ENCODE measurements around the gene CBFA2T3.

CBFA2T3 gene

DNA sequence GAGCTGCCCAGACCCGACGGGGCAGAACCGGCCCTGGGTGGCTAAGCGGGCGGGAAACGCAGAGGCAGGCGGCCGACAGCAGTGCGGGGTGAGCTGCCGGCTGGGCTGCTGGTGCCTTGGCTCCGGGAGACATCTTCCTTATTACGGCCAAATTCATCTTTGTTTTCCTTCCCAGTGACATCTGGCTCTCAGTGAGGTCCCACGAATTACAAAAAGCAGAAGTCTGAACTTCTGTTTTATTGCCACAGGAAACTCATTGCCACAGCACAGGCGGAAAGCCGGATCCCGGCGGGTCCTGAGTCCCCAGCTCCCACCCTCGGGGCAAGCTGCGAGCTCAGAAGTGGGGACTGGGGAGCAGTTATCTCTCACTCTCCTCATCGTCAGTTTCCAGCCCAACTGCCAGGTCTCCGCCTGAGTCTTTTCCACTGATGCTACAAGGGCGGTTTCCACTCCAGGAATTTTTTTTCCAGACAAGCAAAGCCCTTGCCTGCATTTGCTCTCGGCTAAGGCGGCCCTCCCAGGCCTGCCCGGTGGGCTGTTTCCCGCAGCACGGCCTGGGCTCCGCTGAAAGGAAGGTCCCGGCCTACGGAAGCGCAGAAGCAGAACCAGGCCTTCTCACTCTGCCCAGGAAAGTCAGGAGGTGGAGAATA lies 40.3 kb downstream of the CBFA2T3 start:
- DNase-seq: no peak

DNA sequence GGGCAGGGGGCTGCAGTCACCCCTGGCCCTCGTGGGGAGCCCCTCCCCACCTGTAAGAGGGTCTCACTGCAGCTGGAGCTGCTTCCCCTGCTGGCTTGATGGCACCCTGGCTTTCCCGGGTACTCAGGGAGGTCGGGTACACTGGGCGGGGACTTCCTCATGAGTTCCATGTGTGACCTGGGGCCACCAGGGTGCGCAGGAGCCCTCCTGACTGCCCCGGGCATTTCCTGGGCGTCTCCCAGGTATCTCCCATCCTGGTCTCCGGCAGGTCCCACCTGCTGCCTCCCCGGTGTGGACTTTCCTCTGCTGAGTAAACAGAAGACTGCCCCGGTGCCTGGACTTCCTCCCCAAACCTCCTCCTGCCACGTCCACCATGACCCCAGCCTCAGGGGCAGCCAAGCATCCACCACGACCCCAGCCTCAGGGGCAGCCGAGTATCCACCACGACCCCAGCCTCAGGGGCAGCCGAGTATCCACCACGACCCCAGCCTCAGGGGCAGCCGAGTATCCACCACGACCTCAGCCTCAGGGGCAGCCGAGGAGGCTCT lies 40.9 kb downstream of the CBFA2T3 start:
- no peak for DNase-seq

DNA sequence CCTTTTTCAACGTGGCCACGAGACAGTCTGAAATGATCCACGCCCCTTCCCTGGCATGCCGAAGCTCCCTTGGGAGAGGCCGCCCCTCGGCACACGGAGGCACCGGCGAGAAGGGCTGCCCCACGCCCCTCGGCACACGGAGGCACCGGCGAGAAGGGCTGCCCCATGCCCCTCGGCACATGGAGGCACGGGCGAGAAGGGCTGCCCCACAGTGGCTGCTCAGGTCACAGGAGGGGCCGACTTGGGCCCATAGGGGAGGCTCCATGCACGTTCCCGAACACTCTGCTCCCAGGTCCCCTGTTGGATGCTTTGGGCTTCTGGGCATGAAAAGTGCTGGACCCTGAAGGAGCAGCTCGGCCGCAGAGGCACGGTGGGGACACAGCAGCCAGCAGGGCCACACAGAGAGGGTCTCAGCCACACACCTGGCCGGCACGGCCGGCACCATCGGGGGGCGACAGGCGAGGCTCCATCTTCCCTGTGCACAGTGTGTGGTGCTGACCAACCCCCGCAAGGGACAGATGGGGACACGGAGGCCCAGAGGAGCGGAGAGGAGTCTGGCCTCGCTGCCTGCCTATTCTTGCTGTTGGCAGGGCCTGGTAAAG lies 42.8 kb downstream of the CBFA2T3 start:
- DNase-seq: no peak

DNA sequence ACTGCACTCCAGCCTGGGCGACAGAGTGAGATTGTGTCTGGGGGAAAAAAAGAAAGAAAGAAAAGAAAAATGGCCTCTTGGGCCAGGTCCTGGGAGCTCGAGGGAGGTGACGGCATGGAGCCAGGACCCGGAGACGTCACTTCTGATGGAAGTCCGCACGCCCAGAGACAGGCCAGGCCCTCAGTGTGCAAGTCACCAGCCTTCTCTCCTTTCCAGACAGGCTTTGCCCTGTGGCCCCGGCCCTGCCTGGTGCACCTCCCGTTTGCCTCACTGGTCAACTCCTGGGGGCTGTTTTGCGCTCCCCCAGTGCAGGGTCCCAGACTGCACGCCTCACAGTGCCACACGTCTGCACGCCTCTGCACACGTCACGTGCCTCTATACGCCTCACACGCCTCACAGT lies 44.1 kb downstream of the CBFA2T3 start:
- no peak for DNase-seq

DNA sequence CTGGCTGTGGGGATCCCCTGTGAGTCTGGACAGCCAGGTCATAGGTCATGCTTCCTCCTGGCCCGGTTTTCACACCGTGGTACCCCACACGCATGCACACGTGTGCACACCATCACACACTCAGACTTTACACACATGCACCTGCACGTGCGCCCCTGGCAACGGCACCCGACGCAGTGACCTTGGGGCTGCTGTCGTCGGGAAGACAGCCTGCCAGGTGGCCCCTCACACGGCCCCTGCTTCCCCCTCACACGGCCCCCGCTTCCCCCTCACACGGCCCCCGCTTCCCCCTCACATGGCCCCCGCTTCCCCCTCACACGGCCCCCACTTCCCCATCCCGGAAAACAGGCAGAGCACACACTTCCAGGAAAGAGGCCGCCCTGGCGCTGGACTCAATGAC lies 45.1 kb downstream of the CBFA2T3 start:
- DNase-seq: no peak

DNA sequence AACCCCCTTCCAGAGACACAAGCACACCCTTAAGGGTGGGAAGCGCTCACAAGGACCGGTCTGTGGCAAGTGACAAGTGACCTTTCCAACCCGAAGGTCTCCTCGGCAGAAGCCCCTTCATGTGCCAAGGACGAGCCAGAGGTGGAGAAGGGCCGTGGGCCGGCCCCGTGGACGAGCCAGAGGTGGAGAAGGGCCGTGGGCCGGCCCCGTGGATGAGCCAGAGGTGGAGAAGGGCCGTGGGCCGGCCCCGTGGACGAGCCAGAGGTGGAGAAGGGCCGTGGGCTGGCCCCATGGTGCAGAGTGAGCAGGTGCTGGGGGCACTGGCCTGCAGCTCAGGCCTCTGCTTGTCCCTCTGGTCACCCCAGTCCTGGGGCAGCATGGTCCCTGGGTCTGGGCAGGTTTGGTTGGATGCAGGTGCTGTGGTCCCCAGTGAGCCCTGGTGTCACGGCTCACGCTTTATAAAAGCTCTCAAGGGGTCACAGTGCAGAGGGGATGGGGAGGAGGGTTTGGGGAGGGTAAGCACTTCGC lies 45.6 kb downstream of the CBFA2T3 start:
- DNase-seq: no peak

DNA sequence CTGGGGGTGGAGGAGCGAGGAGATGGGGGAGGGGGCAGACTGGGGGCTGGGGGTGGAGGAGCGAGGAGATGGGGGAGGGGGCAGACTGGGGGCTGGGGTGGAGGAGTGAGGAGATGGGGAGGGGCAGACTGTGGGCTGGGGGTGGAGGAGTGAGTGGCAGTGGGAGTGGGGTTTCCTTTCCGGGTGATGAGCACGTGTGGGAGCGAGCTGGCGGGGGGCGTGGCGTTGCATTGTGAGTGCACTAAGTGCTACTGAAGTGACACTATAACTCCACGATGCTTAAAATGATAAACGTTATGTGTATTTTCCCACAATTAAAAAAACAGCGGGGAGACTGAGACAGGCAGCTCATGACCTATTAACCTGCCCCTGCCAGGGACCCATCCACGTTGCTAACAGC lies 46.3 kb downstream of the CBFA2T3 start:
- no peak for DNase-seq

DNA sequence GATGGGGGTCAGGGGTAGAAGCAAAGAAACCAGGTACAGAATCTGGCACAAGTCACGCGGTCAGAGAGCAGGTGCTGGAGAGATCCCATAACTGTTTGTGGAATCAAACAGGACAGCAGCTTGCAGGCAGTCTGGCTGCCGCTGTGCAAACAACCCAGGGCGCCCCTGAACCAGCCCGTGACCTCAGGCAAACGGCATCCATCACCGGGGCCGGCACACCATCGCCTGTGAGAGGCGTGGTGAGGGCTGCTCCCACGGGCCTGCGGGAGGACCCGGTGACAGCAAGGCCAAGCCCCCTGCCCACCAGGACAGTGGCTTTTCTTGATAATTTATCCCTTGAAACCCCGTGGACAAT lies 47.9 kb downstream of the CBFA2T3 start:
- no peak for DNase-seq

DNA sequence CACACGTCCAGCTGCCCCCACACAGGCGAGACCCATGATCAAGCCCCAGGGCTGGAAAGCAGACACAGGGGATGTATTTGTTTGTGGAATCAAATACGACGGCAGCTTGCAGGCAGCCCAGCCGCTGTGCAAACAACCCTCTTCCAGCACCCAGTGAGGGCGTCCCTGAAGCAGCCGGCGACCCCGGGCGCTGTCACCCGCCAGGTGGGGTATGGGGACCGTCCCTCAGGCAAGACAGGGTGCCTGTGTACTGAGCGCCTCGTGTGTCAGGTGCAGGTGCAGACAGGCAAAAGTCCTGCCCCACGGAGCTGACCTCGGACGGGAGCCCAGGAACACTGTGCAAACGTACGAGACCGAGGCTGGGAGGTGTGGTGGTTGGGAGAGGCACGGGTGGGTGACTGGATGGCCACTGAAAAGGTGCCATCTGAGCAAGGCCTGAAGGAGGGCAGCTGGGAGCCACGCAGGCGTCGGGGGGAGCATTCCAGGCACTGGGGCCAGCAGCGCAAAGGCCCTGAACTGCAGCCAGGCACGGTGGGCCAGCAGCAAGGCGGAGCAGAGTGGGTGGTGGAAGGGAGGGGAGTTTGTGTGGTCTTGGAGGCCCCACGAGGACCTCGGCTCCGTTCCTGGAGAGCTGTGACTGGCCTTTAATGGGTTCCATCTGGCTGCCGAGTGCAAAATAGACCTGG lies 48.5 kb downstream of the CBFA2T3 start:
- no peak for DNase-seq

DNA sequence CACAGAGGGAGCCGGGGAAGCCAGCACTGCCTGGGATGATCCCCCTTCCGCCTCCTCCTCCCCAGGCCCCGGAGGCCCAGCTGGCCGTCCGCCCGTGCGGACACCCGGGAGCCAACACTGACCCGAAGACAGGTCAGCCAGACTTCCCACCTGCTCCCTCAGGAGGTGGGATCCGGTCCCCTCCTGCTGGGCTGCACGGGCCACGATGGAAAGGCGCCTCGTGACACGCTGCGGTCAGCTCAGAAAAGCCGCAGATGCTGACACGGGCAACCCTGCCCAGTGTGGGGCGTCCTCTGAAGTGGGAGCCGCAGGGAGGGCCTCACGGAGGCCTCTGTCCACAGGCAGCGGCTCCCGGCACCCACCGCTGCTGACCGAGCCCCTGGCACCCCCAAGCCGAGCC lies 49.3 kb downstream of the CBFA2T3 start:
- DNase-seq: no peak

DNA sequence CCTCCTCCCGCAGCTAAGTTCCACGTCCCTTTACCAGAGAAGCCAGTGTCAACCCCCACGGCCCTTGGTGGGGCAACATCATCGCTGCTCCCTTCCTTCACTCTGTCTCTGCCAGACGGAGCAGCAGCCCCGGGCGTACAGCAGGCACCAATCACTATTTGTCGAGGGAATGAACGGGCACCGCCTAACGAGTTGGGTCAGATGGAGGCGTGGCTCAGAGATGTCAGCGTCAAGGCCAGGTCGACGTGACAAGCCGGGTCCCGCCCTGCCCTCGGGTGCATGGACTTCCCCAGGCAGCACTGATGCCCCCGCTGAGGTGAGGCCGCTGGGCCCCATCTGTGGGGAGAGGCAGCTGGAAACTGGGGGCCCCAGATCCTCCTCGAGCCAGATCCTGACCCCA lies 50.0 kb downstream of the CBFA2T3 start:
- DNase-seq: no peak

DNA sequence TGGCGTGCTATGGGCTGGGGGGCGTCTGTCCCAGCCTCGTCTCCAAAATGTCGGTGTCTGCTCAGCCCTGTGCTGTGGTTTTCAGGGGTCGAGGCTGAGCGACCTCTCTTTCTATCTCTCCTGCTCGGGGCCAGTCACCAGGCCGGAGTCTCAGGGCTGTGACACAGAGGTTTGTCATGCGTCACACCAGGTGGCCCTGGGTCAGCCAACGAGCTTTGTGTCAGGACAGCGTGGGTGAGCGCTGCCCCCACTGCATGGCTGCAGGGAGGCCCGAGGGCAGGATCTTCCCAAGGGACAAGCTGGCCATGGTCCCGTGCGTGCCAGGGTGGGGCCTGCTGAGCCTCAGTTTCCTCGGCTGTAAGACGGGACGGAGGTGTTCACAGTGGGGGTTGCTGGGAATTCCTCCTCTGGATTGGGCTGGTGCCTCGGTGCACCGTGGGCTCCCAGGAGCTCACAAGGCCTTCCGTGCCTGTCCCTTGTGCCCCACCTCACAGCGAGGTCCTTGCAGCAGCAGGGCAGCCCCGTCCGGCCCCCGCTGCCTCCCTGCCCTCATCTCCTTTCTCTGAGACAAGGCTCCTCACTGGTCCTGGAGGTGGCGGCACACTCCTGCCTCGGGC lies 50.5 kb downstream of the CBFA2T3 start:
- no peak for DNase-seq

DNA sequence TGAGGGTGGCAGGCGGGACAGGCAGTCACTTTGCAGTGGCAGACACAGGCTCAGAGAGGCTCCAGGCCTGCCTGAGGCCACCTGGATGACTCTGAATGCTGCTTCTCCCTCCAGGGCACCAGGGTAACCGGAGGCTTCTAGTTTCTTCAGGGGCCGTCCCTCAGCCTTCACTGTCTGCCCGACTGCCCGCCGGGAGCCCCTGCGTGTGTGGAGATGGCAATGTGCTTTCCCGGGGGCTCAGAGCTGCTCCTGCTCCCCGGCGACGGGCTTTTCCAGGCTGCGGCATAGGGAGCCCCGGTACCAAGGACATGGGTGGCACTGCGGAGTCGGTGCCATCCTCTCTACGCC lies 51.5 kb downstream of the CBFA2T3 start:
- DNase-seq: no peak

DNA sequence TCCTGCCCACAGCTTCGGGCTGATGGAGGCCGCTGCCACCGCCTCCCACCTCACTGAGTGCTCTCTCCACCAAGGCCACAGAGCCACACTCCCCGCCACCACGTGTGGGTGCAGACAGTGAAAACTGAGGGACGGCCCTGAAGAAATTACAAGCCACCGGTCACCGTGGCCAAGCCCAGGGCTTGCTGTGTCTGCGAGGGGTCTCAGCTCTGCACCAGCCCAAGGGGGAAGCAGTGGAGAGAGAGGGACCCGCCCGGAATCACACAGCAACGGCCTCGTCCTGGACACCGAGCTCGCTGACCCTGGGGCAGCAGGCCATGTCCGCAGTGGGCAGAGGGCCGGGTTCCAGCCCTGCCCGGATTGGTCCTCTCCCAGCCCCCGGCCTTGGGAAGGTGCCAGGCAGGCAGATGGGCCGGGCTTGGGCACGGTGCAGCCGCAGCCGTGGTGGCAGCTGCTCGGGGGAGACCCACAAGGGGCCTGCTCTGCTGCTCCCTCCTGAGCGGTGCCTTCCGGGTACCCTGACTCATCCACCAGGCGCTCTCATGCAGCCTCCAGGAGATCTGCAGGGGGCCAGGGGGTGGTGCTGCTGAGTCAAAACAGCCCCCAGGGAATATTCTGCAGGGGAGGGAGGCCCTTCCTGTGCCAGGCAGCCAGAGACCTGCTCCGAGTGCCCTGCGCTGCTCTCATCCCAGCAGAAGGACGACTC lies 52.0 kb downstream of the CBFA2T3 start:
- peak; percentile 89 for DNase-seq

DNA sequence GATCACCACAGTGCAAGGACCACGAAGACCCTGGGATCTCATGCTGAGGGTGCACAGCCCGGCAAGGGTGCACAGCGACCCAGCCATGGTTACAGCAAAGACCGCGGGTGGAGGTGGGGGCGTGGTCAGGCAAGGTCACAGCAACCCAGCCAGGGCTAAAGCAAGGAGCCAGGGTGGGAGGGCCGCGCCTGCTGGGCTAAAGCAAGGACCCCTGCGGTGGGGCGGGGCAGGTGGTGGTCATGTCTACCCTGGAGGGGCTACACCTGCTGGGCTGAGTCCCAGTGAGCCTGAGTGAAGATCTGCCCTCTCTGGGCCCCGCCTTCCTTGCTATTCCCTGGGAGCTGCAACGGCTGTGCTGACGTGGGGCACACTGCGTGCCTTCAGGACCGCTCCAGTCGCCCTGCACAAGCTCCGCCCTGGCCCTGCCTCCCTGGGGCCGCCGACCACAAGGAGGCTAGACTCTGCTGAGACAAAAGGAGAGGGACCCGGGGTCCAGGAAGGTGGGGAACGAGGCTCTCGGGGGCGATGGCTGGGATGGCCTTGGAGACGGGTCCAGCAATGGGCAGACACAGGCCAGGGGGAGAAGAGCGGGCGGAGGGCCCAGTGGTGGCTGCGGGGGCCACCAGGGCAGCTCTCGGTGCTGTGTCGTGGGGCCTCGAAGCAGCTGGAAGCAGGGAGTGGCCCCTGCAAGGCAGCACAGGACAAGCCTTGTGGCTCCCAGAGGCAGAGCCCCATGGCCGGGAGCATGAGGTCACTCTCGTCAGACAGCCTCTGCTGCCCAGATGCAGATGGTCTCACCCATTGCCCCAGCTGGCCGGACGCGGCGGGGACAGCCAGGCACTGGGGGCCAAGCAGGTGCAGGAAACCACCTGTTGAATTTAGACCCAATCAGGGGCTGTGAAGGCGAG lies 52.8 kb downstream of the CBFA2T3 start:
- no peak for DNase-seq

DNA sequence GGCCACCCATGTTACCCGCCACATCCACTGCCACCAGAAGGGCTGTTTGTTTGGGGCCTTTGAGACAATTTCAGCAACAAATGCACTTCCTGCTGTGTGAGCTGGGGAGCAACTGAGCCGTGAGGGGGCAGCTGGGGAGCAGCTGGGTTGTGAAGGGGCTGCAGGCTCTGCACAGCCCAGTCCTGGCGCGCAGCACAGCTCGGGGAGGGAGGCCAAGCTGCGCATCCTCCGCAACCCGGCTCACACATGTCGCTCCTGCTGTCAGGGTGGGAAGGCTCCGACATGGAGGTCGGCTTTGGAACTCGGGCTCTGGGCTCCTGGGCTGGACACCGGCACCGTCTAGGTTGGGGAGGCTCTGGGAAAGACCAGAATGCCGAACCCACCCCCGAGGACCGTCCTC lies 53.6 kb downstream of the CBFA2T3 start:
- DNase-seq: no peak

DNA sequence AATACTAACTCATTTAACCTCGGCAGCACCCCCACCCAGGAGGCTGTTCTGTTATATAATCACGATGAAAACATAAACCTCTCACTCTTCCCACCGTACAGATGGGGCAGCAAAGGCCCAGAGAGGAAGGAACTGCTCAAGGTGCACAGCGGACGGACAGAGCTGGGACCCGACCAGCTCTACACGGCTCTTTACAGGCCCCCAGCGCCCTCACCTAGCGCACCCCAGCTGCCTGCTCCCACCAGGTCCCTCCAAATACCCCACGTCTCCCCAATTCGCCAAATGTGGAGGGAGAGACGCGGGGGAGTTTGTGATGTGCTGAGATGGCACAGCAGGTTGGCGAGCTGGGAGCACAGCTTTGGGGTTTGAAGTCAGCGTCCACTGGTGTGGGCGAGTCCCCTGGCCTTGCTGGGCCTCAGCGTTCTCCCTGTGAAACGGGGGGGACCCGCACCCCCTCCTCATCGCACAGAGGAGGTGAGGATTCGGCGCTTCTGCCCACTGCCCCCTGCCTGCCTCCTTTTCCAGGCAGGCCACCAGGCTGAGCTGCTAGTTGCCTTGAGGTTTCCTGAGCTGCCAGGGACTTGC lies 54.1 kb downstream of the CBFA2T3 start:
- no peak for DNase-seq

DNA sequence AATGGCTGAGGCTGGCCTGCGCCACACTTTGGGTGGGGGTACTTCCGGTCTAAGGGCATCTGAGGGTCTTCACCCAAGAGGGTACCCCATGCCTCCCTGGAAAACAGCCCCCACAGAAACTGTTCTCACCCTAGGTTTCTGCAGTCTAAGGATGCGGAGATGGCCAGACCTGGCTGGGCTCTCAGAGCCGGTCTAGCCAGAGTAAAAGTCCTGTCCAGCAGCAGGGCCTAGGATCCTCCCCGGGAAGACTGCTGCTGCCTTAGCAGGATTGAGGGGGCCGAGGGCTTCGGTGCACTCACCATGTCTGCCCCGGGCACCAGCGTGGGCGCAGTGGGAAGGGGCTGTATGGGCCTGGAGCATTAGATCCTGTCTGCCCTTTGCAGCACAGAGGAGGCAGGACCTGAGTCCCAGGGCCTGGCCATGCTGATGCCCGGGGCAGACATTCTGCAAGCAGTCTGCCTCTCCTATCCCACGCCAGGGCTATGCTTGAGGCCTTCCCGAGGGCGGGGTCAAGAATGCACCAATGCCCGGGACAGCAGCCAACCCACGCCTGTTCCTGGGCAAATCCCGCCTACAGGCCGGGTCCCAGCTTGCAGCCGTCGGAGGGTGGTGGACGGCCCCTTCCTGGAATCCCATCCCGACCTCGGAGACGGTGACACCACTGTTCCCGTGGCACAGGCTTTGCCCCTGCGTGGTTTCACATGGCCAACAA lies 54.7 kb downstream of the CBFA2T3 start:
- peak; percentile 50 for DNase-seq

DNA sequence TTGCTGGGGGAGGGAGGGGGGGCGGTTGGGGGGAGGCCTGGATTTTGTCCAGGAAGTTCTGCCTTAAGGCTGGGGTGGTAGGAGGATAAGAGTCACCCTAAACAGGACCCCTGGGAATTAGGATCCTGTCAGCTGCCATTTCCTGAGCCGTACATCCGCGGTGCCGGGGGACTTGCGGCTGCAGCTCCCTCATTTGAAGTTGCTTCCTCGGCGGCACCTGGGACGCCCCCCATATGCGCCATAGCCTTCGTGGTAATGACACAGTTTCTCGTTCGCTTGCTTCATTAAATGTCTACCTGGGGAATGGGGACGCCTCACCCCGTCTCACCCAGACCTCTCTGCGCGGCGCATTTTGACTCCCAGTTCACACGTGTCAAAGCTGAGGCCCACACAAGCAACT lies 55.4 kb downstream of the CBFA2T3 start:
- DNase-seq: no peak

Measured in fibroblast of skin of abdomen (primary cell).